Cortex of kidney (tissue), 1 donor: ENCODE measurements around the gene APBB1.

Experiments used
- DNase-seq: peaks from one replicate; lab custom pipeline; 2025; lab: John Stamatoyannopoulos, UW

The APBB1 gene

DNA sequence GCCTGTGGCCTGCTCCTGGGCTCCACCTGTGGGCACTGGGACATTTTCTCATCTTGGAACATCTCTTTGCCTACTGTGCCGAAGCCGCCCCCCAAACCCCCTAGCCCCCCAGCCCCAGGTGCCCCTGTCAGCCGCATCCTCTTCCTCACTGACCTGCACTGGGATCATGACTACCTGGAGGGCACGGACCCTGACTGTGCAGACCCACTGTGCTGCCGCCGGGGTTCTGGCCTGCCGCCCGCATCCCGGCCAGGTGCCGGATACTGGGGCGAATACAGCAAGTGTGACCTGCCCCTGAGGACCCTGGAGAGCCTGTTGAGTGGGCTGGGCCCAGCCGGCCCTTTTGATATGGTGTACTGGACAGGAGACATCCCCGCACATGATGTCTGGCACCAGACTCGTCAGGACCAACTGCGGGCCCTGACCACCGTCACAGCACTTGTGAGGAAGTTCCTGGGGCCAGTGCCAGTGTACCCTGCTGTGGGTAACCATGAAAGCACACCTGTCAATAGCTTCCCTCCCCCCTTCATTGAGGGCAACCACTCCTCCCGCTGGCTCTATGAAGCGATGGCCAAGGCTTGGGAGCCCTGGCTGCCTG lies 27.3 kb downstream of the APBB1 start:
- DNase-seq, result no peak

DNA sequence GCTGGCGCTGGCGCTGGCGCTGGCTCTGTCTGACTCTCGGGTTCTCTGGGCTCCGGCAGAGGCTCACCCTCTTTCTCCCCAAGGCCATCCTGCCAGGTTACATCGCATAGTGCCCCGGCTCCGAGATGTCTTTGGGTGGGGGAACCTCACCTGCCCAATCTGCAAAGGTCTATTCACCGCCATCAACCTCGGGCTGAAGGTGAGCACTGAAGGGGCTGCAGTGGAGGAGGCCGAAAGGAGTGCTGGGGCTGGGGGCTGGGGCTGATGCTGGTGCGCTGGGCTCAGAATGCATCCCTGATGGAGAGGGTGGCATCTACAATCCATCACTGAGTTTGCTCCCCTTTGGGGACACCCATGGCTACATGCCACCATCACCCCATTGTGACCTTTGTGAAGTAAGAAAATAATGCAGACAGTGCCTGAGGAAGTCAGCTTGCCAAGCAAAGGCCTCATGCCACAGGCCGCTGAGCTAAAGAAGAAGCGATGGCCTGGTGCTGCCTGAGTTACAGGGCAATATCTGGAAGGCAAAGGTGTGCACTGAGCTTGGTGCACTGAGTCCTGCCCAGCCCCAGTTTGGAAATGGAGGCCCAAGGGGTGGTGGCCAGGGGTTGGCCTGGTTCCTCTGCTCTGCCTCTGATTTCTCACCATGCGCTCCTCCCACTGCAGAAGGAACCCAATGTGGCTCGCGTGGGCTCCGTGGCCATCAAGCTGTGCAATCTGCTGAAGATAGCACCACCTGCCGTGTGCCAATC lies 28.0 kb downstream of the APBB1 start:
- DNase-seq, result no peak

DNA sequence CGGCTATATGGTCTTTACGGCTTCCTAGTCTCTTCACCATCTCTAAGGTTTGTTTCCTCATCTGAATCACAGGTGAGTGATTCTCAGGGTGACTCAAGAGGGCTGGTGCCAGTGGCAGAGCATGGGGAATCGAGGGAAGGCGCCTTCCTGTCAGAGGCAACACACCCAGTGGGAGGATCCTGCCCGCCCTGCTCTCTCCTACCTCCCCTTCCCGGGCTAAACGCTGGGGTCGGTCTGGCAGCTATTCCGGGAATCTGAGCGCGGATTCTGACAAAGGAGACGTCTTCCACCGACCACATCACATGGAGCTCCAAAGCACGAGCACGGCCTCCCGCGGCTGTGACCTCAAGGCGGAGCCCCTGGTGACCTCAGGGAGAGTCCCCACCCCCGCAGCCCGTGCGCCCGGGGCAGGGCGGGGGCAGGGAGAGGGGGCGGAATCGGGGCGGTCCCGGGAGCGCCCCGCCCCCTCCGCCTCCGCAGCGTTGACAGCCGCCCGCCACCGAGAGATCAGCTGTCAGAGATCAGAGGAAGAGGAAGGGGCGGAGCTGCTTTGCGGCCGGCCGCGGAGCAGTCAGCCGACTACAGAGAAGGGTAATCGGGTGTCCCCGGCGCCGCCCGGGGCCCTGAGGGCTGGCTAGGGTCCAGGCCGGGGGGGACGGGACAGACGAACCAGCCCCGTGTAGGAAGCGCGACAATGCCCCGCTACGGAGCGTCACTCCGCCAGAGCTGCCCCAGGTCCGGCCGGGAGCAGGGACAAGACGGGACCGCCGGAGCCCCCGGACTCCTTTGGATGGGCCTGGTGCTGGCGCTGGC lies 28.8 kb downstream of the APBB1 start, which contains the start of gene SMPD1:
TSS of gene SMPD1 (plus strand) at position 570 of the 813 bp plus-strand sequence. CDS start at position 695, 125 bp downstream.
- DNase-seq, result peak; percentile 82

DNA sequence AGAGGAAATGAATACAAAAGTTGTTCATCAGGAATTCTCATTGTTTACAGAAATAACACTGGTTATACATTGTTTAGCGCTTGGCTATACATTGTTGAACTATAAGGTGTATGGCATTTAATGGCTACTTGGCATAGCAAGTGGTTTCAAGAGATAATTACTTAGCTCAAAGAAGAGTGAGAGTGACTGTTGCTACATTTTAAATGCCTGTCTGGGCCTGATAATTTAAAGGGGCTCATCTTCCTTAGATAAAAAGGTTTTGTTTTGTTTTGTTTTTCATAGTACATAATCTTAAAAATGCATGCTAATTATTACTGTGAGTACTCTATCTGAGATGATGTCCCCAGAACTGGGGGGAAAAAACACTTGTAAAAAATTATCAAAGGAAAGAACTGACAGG lies 30.1 kb downstream of the APBB1 start:
- DNase-seq, result no peak

DNA sequence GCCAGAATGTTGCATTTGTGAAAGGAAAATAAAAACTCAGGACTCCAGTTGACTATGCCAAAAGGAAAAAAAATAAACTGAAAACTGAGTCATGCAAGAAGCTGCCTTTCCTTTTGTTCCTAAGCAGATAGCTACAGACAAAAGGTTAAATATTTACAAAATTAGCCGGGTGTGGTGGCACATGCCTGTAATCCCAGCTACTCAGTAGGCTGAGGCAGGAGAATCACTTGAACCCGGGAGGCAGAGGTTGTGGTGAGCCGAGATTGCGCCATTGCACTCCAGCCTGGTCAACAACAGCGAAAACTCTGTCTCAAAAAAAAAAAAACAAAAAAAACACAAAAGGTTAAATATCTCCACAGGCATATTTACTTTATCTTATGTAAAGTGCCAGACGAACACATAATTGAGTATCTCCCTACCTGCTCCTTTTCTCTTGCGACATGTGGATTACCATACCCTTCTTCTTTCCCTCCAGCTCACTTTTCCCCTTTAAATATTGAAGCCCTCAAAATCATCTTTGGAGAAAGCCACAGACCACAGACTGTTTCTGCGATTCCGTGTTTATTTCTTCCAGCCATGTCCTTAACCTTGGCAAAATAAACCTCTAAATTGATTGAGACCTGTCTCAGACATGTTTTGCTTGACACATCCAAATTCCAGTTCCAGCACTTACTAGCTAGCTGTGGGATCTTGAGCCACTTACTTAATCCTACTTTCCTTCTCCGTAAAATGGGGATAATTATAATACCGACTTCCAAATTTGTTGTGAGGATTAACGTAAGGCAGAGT lies 30.9 kb downstream of the APBB1 start:
- DNase-seq, result no peak

DNA sequence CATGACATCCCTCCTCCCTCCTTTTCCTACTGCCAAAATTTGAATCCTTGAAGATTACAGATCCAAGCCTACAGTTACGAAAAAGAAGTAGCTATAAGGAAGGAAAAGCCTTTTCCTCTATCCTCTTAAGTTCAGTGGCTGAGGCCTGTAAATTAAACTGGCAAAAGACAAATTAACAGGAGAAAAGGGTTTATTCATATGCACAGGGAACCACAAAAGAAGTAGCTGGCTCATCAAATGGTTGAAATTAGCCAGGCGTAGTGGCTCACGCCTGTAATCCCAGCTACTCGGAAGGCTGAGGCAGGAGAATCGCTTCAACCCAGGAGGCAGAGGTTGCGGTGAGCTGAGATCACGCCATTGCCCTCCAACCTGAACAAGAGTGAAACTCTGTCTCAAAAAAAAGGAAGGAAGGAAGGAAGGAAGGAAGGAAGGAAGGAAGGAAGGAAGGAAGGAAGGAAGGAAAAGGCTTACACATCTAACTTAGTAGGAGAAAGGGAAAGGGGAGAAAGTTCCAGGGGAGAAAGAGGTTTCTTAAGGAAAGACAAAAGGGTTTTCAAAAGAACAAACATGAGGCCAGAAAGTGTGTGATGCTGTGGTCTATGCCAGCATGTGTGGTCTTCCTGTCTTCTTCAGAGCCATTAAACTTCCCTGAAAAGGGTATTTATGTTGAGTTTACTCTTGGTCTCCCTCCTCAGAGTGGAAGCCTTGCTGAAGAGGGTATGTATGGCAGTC lies 33.7 kb downstream of the APBB1 start:
- DNase-seq, result no peak

DNA sequence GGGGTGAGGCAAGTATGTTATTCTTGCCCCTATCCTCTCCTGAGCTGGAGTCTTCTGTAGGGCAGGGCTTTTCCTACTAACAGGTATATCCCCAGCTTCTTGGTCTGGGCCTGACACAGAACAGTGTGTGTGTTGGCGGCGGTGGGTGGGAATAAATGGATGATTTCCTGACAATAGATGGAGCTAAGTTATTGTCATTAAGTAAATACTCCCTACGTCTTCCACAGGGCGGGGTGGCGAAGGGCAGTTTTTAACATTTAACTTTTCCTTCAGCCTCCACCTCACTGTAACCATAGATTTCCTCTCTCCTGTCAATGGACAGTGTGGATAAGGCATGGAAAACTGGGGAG lies 40.3 kb downstream of the APBB1 start:
- DNase-seq, result no peak

DNA sequence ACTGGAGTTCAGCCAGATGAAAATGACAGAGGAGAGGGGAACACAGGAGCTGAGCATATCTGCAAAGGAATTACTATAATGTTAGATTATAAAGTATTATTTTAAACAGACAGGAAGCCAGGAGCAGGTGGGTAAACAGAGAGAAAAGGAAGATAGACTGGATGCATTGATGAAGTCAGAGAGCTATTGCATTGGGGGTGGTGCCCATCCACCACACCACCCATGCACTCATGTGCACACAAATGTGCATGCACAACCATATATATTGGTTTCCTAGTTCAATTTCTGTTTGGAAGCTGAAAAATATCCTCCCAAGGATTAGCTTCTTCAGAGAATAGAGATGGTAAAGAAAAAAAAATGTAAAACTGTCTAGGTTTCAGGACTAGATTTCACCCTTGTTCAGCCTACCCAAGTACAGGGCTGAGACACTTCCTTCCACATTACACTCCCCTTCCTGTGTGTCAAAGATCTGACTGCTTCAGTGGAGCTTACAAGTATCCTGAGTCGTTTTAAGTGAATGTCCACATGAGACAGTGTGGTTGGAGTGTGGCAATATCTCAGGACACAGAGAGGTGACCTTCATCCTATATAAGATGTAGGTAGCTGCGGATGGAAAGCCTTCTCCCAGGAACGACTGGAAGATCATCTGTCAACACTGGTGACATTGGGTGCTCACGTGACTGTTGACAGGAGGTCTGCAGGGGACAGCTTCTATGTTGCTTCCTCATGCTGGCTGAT lies 40.8 kb downstream of the APBB1 start:
- no peak for DNase-seq

DNA sequence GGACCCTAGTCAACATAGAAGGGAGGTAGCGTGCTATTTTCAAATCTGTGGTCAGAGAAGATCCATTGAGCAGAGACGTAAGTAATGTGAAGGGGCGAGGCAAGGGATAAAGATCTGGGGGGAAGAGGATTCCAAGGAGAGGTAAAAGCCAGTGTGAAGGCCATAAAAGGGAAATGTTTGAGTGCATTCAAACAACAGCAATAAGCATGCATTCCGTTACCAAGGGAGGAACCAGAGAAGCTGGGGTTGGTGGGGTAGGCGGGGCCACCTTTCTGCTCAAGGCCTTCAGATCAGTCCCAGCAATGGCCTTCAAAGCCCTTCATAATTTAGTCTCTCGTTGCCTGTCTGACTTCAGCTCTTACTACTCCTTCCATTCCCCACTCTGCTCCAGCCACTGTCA lies 47.1 kb downstream of the APBB1 start:
- no peak for DNase-seq

DNA sequence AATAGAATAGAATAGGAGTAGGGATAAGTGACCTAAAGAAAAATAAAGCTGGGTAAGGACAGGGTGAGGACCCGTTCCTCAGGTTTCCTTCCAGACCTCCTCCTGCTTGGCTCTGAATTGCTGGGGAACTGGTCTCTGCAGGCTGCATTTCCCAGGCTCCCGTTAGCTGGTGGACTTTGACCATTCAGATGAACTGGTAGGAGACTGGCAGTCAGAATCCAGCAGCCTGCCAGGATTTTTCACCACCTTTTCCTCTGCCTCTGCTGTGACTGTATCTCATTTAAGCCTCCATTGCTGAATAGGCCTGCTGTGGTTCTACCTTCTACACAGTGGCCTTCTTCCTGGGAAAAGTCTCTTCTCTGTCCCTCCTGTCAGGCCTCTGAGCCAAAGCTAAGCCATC lies 53.2 kb downstream of the APBB1 start:
- DNase-seq, result no peak

DNA sequence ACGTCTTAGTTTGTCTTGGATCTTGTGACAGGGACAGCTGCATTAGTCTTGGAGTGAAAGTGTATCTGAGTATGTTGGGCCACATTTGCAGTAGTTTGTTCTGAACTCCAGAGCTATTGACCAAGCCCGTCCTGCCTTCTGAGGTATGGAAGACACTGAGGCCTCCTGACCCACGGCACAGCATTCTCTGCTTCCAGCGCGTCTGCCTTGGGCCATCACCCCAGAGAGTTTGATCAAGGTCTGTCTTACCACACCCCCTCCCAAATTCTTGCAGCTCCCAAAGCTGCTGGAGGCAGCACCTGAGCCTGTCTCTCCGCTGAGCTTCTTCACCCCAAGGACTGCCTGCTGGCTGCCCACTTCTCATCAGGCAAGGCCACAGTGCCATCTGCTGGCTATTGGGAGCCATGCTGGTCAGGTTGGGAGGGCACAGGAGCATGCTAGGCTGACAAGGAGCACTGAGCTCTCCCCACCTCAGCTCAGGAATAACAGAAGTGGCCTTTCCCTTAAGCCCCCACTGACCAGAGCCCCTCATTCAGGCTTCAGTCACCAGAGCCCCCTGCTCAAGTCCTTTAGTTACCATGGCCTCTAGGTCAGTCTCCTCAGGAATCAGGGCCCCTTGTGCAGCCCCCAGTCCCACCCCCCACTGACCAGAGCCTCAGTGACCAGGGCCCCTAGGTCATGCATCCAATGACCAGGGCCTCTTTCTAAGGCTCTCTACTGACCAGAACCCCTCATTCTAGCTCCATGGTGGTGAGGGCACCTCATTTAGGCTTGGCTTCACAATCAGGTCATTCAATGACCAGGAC lies 55.8 kb downstream of the APBB1 start:
- no peak for DNase-seq

DNA sequence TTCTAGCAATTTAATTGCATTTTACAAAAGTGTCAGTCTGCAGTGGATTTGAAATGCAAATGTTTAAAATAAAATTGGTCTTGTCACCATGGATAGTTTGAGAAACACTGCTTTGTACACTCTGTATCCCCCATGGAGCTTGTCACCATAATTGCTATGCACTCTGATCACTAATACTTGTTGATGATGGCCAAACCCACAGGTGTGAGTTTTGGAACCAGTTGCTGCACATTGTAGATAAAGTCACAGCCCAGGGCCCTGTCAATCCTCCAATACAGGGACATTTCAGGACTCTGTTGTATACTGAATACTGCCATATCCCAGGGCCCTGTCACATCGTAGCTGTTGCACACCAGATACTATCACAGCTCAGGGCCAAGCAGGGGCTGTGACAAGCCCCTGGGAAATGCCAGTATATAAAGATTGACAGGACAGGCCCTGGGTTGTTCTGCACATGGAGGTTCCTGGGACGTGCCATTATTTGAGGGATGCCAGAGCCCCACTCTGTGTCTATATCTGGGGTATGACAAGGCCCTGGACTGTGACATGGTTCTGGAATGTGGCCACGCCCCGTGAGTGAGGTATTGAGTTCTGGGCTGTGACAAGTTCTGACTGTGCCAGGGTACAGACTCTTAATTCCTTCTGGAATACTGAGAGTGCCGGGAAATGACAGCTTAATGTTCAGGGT lies 56.6 kb downstream of the APBB1 start:
- DNase-seq, result no peak

DNA sequence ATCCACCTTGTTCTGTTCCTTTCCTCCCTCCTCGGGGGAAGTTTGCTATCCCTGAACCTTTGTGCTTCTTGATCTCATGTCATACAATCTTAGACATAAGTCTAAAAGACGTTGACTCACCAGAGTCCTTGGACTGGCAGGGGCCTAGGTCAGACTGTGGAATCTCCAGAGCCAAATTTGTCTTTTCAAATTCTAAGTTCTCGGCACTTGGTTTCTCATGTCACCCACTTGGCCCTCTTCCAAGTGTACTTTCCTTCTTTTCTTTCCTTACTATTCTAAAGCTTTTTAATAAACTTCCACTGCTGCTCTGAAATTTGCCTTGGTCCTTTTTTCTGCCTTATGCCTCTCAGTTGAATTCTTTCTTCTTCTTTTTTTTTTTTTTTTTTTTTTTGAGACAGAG lies 58.7 kb downstream of the APBB1 start:
- no peak for DNase-seq

DNA sequence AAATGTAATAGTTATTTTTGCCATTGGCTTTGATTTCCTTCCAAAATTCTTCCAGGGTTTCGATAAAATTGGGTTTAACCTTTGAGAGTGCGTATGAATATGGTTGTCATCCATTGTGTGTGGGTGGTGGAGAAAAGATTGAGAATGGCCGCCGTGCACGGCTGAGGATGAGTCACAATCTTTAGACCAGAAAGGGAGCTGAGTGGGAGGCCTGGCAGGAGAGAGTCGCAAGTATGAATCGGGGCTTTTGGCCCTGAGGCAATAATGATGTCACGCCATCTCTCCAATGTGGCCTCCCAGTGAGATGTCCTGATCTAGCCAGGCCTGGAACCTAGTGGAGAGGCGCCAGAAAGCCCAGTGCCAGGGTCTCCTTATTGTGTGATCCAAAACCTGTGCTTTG lies 61.7 kb downstream of the APBB1 start:
- DNase-seq, result no peak

DNA sequence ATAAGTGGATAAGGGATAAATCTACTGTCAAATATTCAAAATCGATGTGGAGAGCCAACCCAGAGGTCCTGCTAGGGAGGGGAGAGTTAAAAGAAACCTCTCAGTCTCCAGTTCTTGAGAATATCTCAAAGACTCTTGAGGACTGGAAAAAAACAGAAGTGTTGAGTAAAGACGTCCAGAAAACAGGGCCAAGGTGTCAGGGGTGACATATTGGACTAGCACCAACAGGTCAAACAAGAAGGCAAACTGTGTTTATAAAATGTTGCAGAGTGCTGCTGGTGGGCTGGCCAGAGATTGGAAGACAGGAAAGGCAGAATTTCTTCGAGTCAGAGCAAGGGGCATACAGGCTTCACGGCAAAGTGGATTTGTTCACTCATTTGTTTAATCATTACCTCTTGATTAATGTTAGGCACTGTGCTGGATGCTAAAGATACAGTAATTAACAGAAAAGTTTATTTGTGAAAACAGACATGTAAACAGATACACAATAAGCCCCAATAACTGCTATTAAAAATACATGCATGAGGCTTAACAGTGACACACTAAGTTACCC lies 62.3 kb downstream of the APBB1 start:
- DNase-seq, result no peak

DNA sequence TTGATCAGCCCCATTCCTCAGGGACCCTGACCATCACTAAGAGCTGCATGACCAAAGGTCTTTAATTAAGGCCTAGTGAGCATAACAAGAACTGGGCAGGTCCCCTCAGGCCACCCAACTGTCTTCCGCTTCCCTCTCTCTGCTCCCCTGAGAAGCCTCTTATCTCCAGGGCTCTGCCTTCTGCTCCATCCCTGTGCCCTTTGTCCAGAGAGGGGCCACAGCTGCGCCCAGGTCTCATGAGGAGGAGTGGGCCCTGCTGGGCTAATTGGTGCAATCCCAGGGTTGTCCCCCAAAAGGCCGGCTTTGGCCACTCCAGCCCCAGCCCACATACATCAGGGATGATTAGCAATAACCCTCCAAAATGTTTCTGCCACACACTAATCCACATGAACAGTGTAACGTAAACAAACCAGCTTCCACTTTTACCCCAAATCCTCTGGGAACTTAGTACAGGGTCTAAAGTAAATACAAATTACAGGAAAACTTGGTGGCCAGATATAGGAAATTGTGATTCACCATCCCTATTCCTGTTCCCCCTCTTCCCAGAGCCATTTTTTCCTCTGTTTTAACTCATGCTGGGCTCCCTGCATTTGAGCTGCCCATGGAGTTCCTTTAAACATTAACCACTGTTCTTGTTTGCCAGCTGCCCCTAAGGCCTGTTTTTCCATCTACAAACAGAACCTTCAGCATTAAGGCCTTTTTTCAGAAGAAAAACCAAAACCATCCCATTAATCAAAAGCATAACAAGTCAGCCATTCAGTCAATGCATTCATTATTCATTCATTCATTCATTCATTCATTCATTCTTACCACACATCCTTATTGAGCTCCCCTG lies 64.0 kb downstream of the APBB1 start:
- no peak for DNase-seq

DNA sequence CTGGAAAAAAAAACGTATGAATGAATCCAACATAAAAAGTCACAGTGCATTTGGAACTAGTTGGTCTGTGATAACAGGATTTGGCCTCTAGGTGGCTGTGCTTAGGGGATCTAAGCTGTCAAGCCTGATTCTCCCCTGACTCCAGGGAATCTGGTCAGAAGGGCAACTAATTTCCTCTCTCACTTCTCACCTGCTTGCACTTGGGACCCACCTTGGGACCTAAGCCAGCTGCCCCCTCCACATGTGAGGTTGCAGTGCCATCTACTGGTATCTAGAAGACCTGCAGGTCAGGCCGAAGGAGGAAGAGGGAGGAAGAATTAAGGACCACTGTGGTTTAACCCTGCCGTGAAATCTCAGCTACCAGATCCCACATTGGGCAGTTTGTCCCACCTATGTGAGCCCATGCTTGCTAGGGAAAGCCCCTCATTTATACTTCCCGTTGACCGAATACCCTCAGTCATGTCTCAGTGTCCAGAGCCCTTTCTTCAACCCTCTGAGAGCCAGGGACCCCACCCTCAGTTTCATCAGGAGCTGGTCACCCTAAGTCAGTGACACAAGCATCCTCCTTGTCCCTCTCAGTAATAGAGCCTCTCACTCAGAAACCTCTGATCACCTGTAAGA lies 65.4 kb downstream of the APBB1 start:
- peak; percentile 10 for DNase-seq
